ENCODE results near the gene SUGCT. TPM values are rescaled to one million over a fixed set of nuclear protein-coding genes. Genes with fewer than 3 reads are reported as not detected.

Gene SUGCT
- polyA plus RNA-seq, 1 of the 3 experiments (the other 2 are of a cell fraction): 53.7 TPM

DNA sequence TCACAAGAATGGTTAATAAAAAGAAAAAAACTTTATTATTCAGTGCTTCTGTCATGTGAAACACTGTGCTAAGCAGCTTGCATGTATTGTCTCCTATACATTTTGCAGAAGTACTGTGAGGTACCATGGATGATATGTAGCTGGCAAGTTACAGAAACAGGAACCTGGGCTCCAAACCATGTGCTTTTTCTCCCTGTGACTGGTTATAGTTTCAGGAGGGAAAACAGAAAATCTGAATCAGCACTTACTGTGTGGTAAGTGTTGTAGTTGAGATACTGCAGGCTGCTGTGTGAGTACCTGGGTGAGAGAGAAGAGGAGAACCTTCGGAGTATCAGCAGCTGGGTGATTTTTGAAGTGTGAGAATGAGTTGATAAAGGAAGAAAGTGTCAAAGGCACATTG is 285.0 kb downstream of the SUGCT start:
- Histone ChIP-seq H3K4me2 (no peak overlapping the region), H3K79me2 (ENCODE audit: insufficient read depth) (no peaks in the 10 kb centered on the region), H3K9me3 (peaks cover 3% of the 10 kb centered on the region; the same call in 1 of the 2 replicates), H3K36me3 (replicated peaks in 1 of 2; ENCODE audit: control insufficient read depth in 1 of 2, insufficient read depth in 2 of 2, low read length in 1 of 2) (no peaks in the 10 kb centered on the region), H3K4me3 (ENCODE audit: low read depth in 2 of 2, low read length in 1 of 2) (no peak overlapping the region), H3K4me1 (ENCODE audit: control insufficient read depth in 1 of 2, insufficient read depth in 2 of 2, low read depth in 1 of 2, low read length in 1 of 2) (peaks cover 0 to 5% of the 10 kb centered on the region in 2 experiments; a peak in 3 of 4 replicates), H3K9me2 (no peaks in the 10 kb centered on the region), H2AFZ (ENCODE audit: low read depth) (peak overlapping the region; percentile 69; the same call in 1 of the 2 replicates), H3K27ac (ENCODE audit: low read depth in 2 of 2, low read length in 1 of 2) (peak overlapping the region; percentile 14 to 42; a peak in 2 of 4 replicates), H3F3A (replicated peaks; ENCODE audit: insufficient read depth) (peaks cover 8% of the 10 kb centered on the region), H3K27me3 (ENCODE audit: insufficient read depth) (no peaks in the 10 kb centered on the region), H3K9ac (no peak overlapping the region), H4K20me1 (ENCODE audit: insufficient read depth) (no peaks in the 10 kb centered on the region)
- ChIA-PET CTCF (no interaction called here), POLR2A (no interaction called here)
- no peak for DNase-seq
- WGBS (ENCODE audit: low lambda C conversion rate): no CpG with 5 or more reads among the region's 1 CpG
- TF ChIP-seq NRF1 (IDR thresholded peaks at IDR 0.05; ENCODE audit: low read depth, low read length) (no peak), MAX (IDR thresholded peaks at IDR 0.05; ENCODE audit: low read depth) (0 out of 2 replicates have a peak, but pooled peaks have one; percentile 38)

DNA sequence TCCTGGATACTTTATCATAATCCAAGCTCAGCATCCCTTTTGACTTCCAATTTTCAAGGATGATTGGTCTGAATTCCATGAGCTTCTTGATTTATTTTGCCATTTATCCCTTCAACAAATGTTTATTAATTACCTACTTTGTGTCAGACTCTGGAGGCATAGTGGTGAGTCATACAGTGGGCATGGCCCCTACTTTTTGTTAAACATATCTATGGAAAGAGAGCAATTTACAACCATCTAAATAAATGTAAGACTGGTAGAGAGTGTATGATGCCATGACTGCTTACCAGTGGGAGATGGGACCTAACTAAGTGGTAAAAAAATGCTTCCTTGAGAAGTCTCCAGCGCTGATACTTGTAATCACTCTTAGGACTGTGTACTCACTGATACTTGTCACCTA is 286.6 kb downstream of the SUGCT start:
- WGBS (ENCODE audit: low lambda C conversion rate): 100% methylated on average over 1 of the region's 1 CpG
- peaks cover 8% of the 10 kb centered on the region for H3F3A ChIP-seq (replicated peaks; ENCODE audit: insufficient read depth)
- H3K4me2 ChIP-seq: no peak overlapping the region
- no peak overlapping the region for H2AFZ ChIP-seq (ENCODE audit: low read depth)
- peaks cover 0 to 5% of the 10 kb centered on the region in 2 experiments; a peak in 3 of 4 replicates for H3K4me1 ChIP-seq (ENCODE audit: control insufficient read depth in 1 of 2, insufficient read depth in 2 of 2, low read depth in 1 of 2, low read length in 1 of 2)
- no peak for DNase-seq
- peaks cover 3% of the 10 kb centered on the region; the same call in 1 of the 2 replicates for H3K9me3 ChIP-seq
- no peaks in the 10 kb centered on the region for H4K20me1 ChIP-seq (ENCODE audit: insufficient read depth)
- no peaks in the 10 kb centered on the region for H3K9me2 ChIP-seq
- CTCF ChIA-PET: no interaction called here
- no peak overlapping the region for H3K4me3 ChIP-seq (ENCODE audit: low read depth in 2 of 2, low read length in 1 of 2)
- TF ChIP-seq TCF12 (IDR thresholded peaks at IDR 0.05) (no peak), EP300 (IDR thresholded peaks at IDR 0.05; ENCODE audit: borderline replicate concordance in 1 of 2, low read depth in 1 of 2, low read length in 1 of 2) (no peak), RFX5 (IDR thresholded peaks at IDR 0.05; ENCODE audit: low read length) (no peak), SIN3A (IDR thresholded peaks at IDR 0.05; ENCODE audit: borderline replicate concordance, low read depth, low read length) (no peak), RXRA (IDR thresholded peaks at IDR 0.05; ENCODE audit: borderline replicate concordance, low read depth) (no peak), EZH2phosphoT487 (IDR thresholded peaks at IDR 0.05; ENCODE audit: borderline replicate concordance, low read depth) (no peak), GATA2 (CRISPR knock-in tag; IDR thresholded peaks at IDR 0.05) (no peak), MAX (IDR thresholded peaks at IDR 0.05; ENCODE audit: low read depth) (no peak), FOSL2 (IDR thresholded peaks at IDR 0.05; ENCODE audit: borderline replicate concordance, low read depth) (no peak), SMC3 (IDR thresholded peaks at IDR 0.05; ENCODE audit: low read depth, low read length) (no peak)
- TF ChIP-seq, protein P1, sequence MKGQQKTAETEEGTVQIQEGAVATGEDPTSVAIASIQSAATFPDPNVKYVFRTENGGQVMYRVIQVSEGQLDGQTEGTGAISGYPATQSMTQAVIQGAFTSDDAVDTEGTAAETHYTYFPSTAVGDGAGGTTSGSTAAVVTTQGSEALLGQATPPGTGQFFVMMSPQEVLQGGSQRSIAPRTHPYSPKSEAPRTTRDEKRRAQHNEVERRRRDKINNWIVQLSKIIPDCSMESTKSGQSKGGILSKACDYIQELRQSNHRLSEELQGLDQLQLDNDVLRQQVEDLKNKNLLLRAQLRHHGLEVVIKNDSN (IDR thresholded peaks at IDR 0.05; ENCODE audit: borderline replicate concordance, low read depth): no peak
- H3K79me2 ChIP-seq (ENCODE audit: insufficient read depth): no peaks in the 10 kb centered on the region
- no peaks in the 10 kb centered on the region for H3K27me3 ChIP-seq (ENCODE audit: insufficient read depth)
- no peaks in the 10 kb centered on the region for H3K36me3 ChIP-seq (replicated peaks in 1 of 2; ENCODE audit: control insufficient read depth in 1 of 2, insufficient read depth in 2 of 2, low read length in 1 of 2)
- POLR2A ChIA-PET: no interaction called here
- no peak overlapping the region for H3K27ac ChIP-seq (ENCODE audit: low read depth in 2 of 2, low read length in 1 of 2)
- H3K9ac ChIP-seq: no peak overlapping the region

Data from SK-N-SH (cell line).